ENCODE results near the gene ATP1B3.

Gene ATP1B3

DNA sequence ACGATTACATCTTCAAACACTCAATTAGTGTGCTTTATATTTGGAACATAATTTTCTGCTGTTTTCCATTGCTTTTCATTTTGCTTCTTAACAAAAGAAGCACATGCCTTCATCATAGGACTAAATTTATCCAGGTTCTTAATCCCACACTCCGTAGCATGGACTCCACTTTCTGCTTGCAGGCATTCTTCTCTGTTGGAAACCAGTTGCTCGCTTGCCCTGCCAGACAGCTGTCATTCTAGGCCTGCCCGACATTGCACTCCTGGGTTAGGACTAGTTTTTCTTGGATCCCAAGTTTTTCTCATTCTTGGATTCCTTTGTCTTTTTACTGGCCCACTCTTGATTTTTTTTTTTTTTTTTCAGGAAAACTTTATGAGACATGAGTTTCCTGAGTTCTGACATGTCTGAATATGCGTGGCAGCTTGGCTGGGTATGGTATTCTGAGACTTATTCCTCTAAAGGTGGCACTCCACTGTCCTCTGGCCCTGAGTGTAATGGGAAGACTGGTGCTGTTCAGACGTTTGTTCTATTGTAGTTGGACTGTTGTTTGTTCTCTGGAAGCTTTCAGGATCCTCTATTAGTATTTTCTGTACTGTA, 6.3 kb upstream of the ATP1B3 start (continued):
- TF ChIP-seq, protein P1, sequence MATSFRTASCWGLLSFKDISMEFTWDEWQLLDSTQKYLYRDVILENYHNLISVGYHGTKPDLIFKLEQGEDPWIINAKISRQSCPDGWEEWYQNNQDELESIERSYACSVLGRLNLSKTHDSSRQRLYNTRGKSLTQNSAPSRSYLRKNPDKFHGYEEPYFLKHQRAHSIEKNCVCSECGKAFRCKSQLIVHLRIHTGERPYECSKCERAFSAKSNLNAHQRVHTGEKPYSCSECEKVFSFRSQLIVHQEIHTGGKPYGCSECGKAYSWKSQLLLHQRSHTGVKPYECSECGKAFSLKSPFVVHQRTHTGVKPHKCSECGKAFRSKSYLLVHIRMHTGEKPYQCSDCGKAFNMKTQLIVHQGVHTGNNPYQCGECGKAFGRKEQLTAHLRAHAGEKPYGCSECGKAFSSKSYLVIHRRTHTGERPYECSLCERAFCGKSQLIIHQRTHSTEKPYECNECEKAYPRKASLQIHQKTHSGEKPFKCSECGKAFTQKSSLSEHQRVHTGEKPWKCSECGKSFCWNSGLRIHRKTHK (tag by site-specific recombination; IDR thresholded peaks at IDR 0.05), result no peak

DNA sequence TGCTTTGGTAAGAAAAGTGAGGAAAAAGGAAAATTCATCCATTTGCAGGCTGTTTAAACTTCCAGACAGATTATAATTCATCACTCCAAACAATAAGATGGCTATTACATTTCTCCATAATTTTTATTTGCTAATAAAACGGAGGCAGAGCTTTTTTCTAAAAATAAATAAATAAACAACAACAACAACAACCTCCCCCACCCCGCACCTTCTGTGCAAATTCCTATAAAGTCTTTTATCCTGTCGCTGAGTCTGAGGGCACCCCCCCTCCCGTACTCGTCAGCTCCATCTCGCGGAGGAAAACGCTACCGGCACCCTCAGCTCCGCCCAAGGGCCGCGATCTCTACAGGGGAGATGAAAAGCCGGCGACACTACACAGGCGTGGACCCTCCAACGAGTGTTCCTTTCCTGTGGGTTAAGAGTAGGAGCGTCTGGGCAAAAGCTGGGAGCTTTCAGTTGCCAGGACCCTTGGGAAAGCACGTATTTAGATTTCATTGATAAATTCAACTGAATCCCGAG, 1.0 kb upstream of the ATP1B3 start:
- ChIA-PET POLR2A (interaction anchor here (0.6 to 0.8 kb wide), 3 partner anchors 38 to 137 kb away, joined by 3 to 5 read pairs (median 4); no protein-coding TSS in a partner anchor), CTCF (interaction anchor here (0.5 to 1.5 kb wide), 21 partner anchors 9 to 722 kb away, joined by 3 to 12 read pairs (median 4); partner anchors contain the start of gene RNF7)
- Histone ChIP-seq H3K4me3 (ENCODE audit: low read depth, low read length) (peak overlapping the region; percentile 68), H3K4me1 (ENCODE audit: control insufficient read depth, insufficient read depth, low read length) (no peaks in the 10 kb centered on the region), H3K27ac (ENCODE audit: extremely low read depth, low read depth, low read length) (peak overlapping the region; percentile 81), H3K36me3 (ENCODE audit: control insufficient read depth in 2 of 2, insufficient read depth in 1 of 2, low read length in 2 of 2) (no peaks in the 10 kb centered on the region), H3K9me3 (ENCODE audit: control insufficient read depth, insufficient read depth, low read depth, low read length) (no peaks in the 10 kb centered on the region)
- TF ChIP-seq, protein P2, sequence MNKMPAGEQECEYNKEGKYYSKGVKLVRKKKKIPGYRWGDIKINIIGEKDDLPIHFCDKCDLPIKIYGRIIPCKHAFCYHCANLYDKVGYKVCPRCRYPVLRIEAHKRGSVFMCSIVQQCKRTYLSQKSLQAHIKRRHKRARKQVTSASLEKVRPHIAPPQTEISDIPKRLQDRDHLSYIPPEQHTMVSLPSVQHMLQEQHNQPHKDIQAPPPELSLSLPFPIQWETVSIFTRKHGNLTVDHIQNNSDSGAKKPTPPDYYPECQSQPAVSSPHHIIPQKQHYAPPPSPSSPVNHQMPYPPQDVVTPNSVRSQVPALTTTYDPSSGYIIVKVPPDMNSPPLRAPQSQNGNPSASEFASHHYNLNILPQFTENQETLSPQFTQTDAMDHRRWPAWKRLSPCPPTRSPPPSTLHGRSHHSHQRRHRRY (tag by site-specific recombination; IDR thresholded peaks at IDR 0.05), result no peak
- TF ChIP-seq GFI1B (tag by site-specific recombination; IDR thresholded peaks at IDR 0.05) (no peak), ZNF830 (tag by site-specific recombination; IDR thresholded peaks at IDR 0.05; ENCODE audit: low read depth) (no peak), ZNF10 (tag by site-specific recombination; IDR thresholded peaks at IDR 0.05) (no peak), ZNF768 (tag by site-specific recombination; IDR thresholded peaks at IDR 0.05) (no peak), ZNF184 (tag by site-specific recombination; IDR thresholded peaks at IDR 0.05) (0 out of 2 replicates have a peak, but pooled peaks have one; percentile 11), GLIS2 (tag by site-specific recombination; IDR thresholded peaks at IDR 0.05) (no peak), ZNF423 (tag by site-specific recombination; IDR thresholded peaks at IDR 0.05) (peak; percentile 39; the same call in 1 of the 2 replicates), ZSCAN30 (tag by site-specific recombination; IDR thresholded peaks at IDR 0.05) (0 out of 2 replicates have a peak, but pooled peaks have one; percentile 22), ZFP69B (tag by site-specific recombination; IDR thresholded peaks at IDR 0.05) (no peak), ZNF335 (tag by site-specific recombination; conservative IDR thresholded peaks at IDR 0.05) (no peak; the same call in 1 of the 2 replicates), ZNF660 (tag by site-specific recombination; IDR thresholded peaks at IDR 0.05) (no peak)
- TF ChIP-seq, protein P3, sequence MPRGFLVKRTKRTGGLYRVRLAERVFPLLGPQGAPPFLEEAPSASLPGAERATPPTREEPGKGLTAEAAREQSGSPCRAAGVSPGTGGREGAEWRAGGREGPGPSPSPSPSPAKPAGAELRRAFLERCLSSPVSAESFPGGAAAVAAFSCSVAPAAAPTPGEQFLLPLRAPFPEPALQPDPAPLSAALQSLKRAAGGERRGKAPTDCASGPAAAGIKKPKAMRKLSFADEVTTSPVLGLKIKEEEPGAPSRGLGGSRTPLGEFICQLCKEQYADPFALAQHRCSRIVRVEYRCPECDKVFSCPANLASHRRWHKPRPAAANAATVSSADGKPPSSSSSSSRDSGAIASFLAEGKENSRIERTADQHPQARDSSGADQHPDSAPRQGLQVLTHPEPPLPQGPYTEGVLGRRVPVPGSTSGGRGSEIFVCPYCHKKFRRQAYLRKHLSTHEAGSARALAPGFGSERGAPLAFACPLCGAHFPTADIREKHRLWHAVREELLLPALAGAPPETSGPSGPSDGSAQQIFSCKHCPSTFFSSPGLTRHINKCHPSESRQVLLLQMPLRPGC (tag by site-specific recombination; IDR thresholded peaks at IDR 0.05), result 0 out of 2 replicates have a peak, but pooled peaks have one; percentile 49
- TF ChIP-seq, protein P4, sequence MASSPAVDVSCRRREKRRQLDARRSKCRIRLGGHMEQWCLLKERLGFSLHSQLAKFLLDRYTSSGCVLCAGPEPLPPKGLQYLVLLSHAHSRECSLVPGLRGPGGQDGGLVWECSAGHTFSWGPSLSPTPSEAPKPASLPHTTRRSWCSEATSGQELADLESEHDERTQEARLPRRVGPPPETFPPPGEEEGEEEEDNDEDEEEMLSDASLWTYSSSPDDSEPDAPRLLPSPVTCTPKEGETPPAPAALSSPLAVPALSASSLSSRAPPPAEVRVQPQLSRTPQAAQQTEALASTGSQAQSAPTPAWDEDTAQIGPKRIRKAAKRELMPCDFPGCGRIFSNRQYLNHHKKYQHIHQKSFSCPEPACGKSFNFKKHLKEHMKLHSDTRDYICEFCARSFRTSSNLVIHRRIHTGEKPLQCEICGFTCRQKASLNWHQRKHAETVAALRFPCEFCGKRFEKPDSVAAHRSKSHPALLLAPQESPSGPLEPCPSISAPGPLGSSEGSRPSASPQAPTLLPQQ (tag by site-specific recombination; IDR thresholded peaks at IDR 0.05), result 0 out of 2 replicates have a peak, but pooled peaks have one; percentile 31
- TF ChIP-seq, protein P5, sequence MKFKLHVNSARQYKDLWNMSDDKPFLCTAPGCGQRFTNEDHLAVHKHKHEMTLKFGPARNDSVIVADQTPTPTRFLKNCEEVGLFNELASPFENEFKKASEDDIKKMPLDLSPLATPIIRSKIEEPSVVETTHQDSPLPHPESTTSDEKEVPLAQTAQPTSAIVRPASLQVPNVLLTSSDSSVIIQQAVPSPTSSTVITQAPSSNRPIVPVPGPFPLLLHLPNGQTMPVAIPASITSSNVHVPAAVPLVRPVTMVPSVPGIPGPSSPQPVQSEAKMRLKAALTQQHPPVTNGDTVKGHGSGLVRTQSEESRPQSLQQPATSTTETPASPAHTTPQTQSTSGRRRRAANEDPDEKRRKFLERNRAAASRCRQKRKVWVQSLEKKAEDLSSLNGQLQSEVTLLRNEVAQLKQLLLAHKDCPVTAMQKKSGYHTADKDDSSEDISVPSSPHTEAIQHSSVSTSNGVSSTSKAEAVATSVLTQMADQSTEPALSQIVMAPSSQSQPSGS (tag by site-specific recombination; IDR thresholded peaks at IDR 0.05; ENCODE audit: low read depth), result no peak
- TF ChIP-seq, protein P6, sequence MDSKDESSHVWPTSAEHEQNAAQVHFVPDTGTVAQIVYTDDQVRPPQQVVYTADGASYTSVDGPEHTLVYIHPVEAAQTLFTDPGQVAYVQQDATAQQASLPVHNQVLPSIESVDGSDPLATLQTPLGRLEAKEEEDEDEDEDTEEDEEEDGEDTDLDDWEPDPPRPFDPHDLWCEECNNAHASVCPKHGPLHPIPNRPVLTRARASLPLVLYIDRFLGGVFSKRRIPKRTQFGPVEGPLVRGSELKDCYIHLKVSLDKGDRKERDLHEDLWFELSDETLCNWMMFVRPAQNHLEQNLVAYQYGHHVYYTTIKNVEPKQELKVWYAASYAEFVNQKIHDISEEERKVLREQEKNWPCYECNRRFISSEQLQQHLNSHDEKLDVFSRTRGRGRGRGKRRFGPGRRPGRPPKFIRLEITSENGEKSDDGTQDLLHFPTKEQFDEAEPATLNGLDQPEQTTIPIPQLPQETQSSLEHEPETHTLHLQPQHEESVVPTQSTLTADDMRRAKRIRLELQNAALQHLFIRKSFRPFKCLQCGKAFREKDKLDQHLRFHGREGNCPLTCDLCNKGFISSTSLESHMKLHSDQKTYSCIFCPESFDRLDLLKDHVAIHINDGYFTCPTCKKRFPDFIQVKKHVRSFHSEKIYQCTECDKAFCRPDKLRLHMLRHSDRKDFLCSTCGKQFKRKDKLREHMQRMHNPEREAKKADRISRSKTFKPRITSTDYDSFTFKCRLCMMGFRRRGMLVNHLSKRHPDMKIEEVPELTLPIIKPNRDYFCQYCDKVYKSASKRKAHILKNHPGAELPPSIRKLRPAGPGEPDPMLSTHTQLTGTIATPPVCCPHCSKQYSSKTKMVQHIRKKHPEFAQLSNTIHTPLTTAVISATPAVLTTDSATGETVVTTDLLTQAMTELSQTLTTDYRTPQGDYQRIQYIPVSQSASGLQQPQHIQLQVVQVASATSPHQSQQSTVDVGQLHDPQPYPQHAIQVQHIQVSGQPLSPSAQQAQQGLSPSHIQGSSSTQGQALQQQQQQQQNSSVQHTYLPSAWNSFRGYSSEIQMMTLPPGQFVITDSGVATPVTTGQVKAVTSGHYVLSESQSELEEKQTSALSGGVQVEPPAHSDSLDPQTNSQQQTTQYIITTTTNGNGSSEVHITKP (tag by site-specific recombination; IDR thresholded peaks at IDR 0.05), result peak; percentile 61
- TF ChIP-seq, protein P7, sequence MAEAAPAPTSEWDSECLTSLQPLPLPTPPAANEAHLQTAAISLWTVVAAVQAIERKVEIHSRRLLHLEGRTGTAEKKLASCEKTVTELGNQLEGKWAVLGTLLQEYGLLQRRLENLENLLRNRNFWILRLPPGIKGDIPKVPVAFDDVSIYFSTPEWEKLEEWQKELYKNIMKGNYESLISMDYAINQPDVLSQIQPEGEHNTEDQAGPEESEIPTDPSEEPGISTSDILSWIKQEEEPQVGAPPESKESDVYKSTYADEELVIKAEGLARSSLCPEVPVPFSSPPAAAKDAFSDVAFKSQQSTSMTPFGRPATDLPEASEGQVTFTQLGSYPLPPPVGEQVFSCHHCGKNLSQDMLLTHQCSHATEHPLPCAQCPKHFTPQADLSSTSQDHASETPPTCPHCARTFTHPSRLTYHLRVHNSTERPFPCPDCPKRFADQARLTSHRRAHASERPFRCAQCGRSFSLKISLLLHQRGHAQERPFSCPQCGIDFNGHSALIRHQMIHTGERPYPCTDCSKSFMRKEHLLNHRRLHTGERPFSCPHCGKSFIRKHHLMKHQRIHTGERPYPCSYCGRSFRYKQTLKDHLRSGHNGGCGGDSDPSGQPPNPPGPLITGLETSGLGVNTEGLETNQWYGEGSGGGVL (tag by site-specific recombination; IDR thresholded peaks at IDR 0.05), result no peak
